Gastrocnemius medialis (tissue), 4 donors: ENCODE measurements around the gene BANF2. TPM values are rescaled to one million over a fixed set of nuclear protein-coding genes. Genes with fewer than 3 reads are reported as not detected.

Experiments used
- ATAC-seq, 2 donors: fragments of 150-250 bp; one replicate each; pipeline ENCODE4 v1.9.1; 2016
- DNase-seq, 2 donors: peaks; one replicate each; pipeline ENCODE4 v3.0.0-alpha.2; 2019
- H3K27ac ChIP-seq, 4 donors: fragments of 200-600 bp; sonication (generic); 1 replicate in 1 of 4; 2 replicates in 3 of 4; pipeline ENCODE4 v1.5.1; 2016 to 2018; ENCODE audit warnings: mild to moderate bottlenecking in 2 of 4, moderate library complexity in 1 of 4
- H3K27me3 ChIP-seq, 3 donors: fragments of 200-600 bp; sonication (generic) in 2 of 3; 1 replicate in 1 of 3; 2 replicates in 2 of 3; pipeline versions ENCODE4 v1.5.1 to v1.6.0; 2016 to 2019; ENCODE audit warnings: mild to moderate bottlenecking in 1 of 3, moderate library complexity in 1 of 3
- H3K36me3 ChIP-seq, 2 donors: fragments of 200-600 bp; sonication (generic) in 1 of 2; one replicate each; pipeline ENCODE4 v1.5.1; 2017 to 2018
- H3K4me1 ChIP-seq, 2 donors: fragments of 200-600 bp; sonication (generic) in 1 of 2; one replicate each; pipeline ENCODE4 v1.5.1; 2016 to 2017; ENCODE audit warnings: mild to moderate bottlenecking in 2 of 2
- H3K4me3 ChIP-seq, 4 donors: fragments of 200-600 bp; sonication (generic) in 3 of 4; 1 replicate in 1 of 4; 2 replicates in 3 of 4; pipeline ENCODE4 v1.5.1; 2016 to 2019; ENCODE audit warnings: mild to moderate bottlenecking in 2 of 4
- H3K9me3 ChIP-seq, 3 donors: fragments of 200-600 bp; sonication (generic) in 2 of 3; 1 replicate in 1 of 3; 2 replicates in 2 of 3; pipeline ENCODE4 v1.5.1; 2016 to 2019
- POLR2A ChIP-seq, 2 donors: fragments of 450-650 bp; IDR thresholded peaks; one replicate each; pipeline ENCODE4 v1.6.1; 2017; ENCODE audit warnings: antibody characterized with exemption in 2 of 2, mild to moderate bottlenecking in 2 of 2, moderate library complexity in 2 of 2
- in situ Hi-C, 4 donors: fragments of 200-750 bp; cut with MboI; loops; one replicate each; pipeline versions ENCODE4 v1.15.0 to v1.8.0; 2017; ENCODE audit warnings: low sequenced_read_pairs in 4 of 4
- intact Hi-C: fragments of 100-400 bp; cut with DNase I; formaldehyde crosslinking; loops from one replicate; pipeline ENCODE4 v1.15.1; 2023; ENCODE audit warnings: low total_unique reads
- total RNA-seq, 4 donors: library from RNA; depleted of rRNA; stranded (reverse); fragments of >200 nt; gene quantifications; one replicate each; pipeline versions ENCODE4 v1.1.0 to v1.2.3, GENCODE V29; 2016
- TF ChIP-seq, protein P1 (sequence below), 5 experiments: fragments of 450-650 bp in 3 of 5; fragments of 200-600 bp in 2 of 5; sonication (generic) in 2 of 5; IDR thresholded peaks in 4 of 5; conservative IDR thresholded peaks in 1 of 5; 1 replicate in 4 of 5; 2 replicates in 1 of 5; pipeline ENCODE4 v1.5.1; 2016 to 2019; ENCODE audit warnings: antibody characterized with exemption in 5 of 5, mild to moderate bottlenecking in 3 of 5, moderate library complexity in 3 of 5

The BANF2 gene
- total RNA-seq, 4 donors from 2014 or later: not detected

DNA sequence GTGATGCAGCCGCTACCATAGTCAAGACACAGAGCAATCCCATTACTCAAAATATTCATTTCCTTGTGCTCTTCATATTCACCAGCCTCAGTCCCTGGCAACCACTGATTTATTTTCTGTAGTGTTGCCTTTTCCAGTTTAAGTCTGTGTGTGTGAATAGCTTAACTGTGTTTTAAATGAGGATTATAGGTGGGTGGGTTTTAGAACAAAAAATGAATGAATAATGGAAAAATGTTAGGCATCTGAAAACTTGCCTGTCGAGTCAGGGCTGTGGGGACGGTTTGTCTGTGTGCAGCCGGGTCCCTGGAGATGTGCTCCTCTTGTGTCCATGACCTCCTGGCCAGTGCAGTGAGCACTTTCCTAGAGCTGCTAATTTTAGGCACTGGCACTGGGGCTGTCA, 27.1 kb downstream of the BANF2 start:
- in situ Hi-C loops: no loop called here
- TF ChIP-seq, protein P1, sequence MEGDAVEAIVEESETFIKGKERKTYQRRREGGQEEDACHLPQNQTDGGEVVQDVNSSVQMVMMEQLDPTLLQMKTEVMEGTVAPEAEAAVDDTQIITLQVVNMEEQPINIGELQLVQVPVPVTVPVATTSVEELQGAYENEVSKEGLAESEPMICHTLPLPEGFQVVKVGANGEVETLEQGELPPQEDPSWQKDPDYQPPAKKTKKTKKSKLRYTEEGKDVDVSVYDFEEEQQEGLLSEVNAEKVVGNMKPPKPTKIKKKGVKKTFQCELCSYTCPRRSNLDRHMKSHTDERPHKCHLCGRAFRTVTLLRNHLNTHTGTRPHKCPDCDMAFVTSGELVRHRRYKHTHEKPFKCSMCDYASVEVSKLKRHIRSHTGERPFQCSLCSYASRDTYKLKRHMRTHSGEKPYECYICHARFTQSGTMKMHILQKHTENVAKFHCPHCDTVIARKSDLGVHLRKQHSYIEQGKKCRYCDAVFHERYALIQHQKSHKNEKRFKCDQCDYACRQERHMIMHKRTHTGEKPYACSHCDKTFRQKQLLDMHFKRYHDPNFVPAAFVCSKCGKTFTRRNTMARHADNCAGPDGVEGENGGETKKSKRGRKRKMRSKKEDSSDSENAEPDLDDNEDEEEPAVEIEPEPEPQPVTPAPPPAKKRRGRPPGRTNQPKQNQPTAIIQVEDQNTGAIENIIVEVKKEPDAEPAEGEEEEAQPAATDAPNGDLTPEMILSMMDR (IDR thresholded peaks at IDR 0.05 in 4 of 5, conservative IDR thresholded peaks at IDR 0.05 in 1 of 5): no peak
- intact Hi-C loops: no loop called here
- no peaks in the 10 kb centered on the region for H3K4me1 ChIP-seq
- H3K27me3 ChIP-seq: no peaks in the 10 kb centered on the region
- H3K36me3 ChIP-seq: no peaks in the 10 kb centered on the region
- ATAC-seq (no peak), DNase-seq (no peak)
- H3K9me3 ChIP-seq: no peaks in the 10 kb centered on the region
- no peak overlapping the region for H3K4me3 ChIP-seq
- H3K27ac ChIP-seq: no peak overlapping the region

DNA sequence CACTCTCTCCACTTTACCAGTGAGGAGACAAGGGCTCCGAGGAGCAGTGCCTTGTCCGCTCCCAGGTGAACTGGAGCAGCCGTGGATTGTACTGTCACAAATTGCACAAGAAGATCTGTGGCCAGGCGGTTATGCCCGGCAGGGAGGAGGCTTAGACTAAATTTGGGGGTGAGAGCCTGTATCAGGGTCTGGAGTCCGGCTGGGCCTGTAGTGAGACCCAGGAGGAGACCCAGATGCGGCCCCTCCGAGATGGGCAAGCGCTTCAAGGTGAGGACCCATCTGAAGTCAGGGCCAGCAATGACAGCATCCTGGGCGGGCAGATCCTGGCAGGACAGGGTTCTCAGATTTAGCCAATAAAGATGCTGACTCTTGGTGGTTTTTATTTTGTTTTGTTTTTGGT, 27.6 kb downstream of the BANF2 start:
- Histone ChIP-seq H3K27ac (no peak overlapping the region), H3K4me3 (no peak overlapping the region), H3K36me3 (no peaks in the 10 kb centered on the region), H3K9me3 (no peaks in the 10 kb centered on the region), H3K4me1 (no peaks in the 10 kb centered on the region), H3K27me3 (no peaks in the 10 kb centered on the region)
- intact Hi-C loops (no loop called here), in situ Hi-C loops (no loop called here)
- TF ChIP-seq POLR2A (IDR thresholded peaks at IDR 0.05): no peak
- TF ChIP-seq, protein P1 (IDR thresholded peaks at IDR 0.05 in 4 of 5, conservative IDR thresholded peaks at IDR 0.05 in 1 of 5): no peak
- ATAC-seq (no peak), DNase-seq (no peak)

DNA sequence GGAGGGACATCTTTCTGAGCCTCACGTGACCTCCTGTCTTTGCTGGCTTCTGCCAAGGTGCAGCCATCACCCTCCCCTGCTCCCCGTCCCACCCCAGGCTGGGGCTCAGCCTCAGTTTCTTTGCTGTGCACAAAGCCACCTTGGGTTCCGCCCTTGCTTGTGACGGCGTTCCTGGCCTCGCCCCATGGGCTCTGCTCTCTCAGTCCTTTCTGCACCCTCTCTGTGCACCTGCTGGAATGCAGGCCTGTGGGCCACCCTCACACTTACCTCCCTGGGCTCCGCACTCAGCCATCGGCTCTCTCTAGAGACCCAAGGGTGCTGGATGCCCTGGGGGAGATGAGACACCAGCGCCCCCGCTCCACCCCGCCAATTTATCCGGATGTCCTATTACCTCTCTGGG, 28.3 kb downstream of the BANF2 start:
- in situ Hi-C loops: no loop called here
- H3K36me3 ChIP-seq: no peaks in the 10 kb centered on the region
- ATAC-seq (no peak), DNase-seq (no peak)
- H3K4me3 ChIP-seq: no peak overlapping the region
- no peaks in the 10 kb centered on the region for H3K27me3 ChIP-seq
- intact Hi-C loops: no loop called here
- TF ChIP-seq POLR2A (IDR thresholded peaks at IDR 0.05): no peak
- TF ChIP-seq, protein P1 (IDR thresholded peaks at IDR 0.05 in 4 of 5, conservative IDR thresholded peaks at IDR 0.05 in 1 of 5): no peak
- no peaks in the 10 kb centered on the region for H3K9me3 ChIP-seq
- H3K4me1 ChIP-seq: no peaks in the 10 kb centered on the region
- no peak overlapping the region for H3K27ac ChIP-seq

DNA sequence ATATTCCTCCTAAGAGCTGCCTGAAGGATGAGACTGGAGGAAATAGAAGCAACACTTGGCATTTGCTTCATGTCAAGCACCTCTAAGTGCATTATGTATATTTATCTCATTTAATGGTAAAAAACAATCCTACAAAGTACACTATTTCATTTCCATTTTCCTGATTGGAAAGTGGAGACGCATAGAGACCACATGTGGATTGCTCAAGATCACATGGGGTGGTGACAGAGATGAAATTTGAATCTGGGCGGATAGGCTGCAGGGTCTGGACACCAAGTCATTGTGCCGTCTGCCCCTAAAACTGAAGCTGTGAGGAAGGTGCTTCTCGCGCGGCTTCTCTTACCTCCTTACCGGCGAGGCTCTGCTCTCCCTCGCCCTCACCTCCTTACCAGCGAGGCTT, 30.3 kb downstream of the BANF2 start:
- in situ Hi-C loops (no loop called here), intact Hi-C loops (no loop called here)
- Histone ChIP-seq H3K27me3 (no peaks in the 10 kb centered on the region), H3K27ac (no peak overlapping the region), H3K4me1 (no peaks in the 10 kb centered on the region), H3K36me3 (no peaks in the 10 kb centered on the region), H3K9me3 (no peaks in the 10 kb centered on the region), H3K4me3 (no peak overlapping the region)
- ATAC-seq (no peak), DNase-seq (no peak)
- TF ChIP-seq, protein P1 (IDR thresholded peaks at IDR 0.05 in 4 of 5, conservative IDR thresholded peaks at IDR 0.05 in 1 of 5): no peak
- no peak for TF ChIP-seq POLR2A (IDR thresholded peaks at IDR 0.05)

- H3K4me3 ChIP-seq: no peak overlapping the region
- DNase-seq: no peak
- in situ Hi-C loops: no loop called here
- TF ChIP-seq, protein P1 (IDR thresholded peaks at IDR 0.05 in 4 of 5, conservative IDR thresholded peaks at IDR 0.05 in 1 of 5): no peak
- no peaks in the 10 kb centered on the region for H3K36me3 ChIP-seq
- ATAC-seq: no peak
- H3K27ac ChIP-seq: no peak overlapping the region
- no peaks in the 10 kb centered on the region for H3K27me3 ChIP-seq
- H3K9me3 ChIP-seq: no peaks in the 10 kb centered on the region
- intact Hi-C loops: no loop called here
- H3K4me1 ChIP-seq: no peaks in the 10 kb centered on the region
Measured at GRCh38 chr20:17731233-17731632, 31.5 kb downstream of the BANF2 start.
